Liver (tissue), 9 donors: ENCODE measurements around the gene TACO1. TPM values are rescaled to one million over a fixed set of nuclear protein-coding genes. Genes with fewer than 3 reads are reported as not detected.

Experiments used
- DNase-seq: peaks from one replicate; pipeline ENCODE4 v3.0.0-alpha.2; 2017; ENCODE audit warnings: low spot score
- H3K27ac ChIP-seq, 2 donors: one replicate each; pipeline ENCODE4 v1.7.0; 2013; ENCODE audit warnings: inconsistent platforms in 2 of 2, low read length in 2 of 2, control low read depth in 1 of 2, low read depth in 1 of 2, mild to moderate bottlenecking in 1 of 2
- H3K27me3 ChIP-seq, 4 donors: one replicate each; pipeline versions ENCODE4 v1.6.1 to v1.7.0; 2013; ENCODE audit warnings: low read length in 3 of 4, inconsistent platforms in 1 of 4, mild to moderate bottlenecking in 1 of 4, moderate library complexity in 1 of 4; ENCODE audit not compliant: control insufficient read depth in 4 of 4, insufficient read depth in 4 of 4
- H3K36me3 ChIP-seq, 4 donors: one replicate each; pipeline versions ENCODE4 v1.6.1 to v1.7.0; 2013; ENCODE audit warnings: low read length in 3 of 4, mild to moderate bottlenecking in 3 of 4, low read depth in 1 of 4, moderate library complexity in 1 of 4; ENCODE audit not compliant: control insufficient read depth in 4 of 4, insufficient read depth in 3 of 4
- H3K4me1 ChIP-seq, 4 donors: one replicate each; pipeline versions ENCODE4 v1.6.1 to v1.7.0; 2013; ENCODE audit warnings: low read length in 3 of 4, mild to moderate bottlenecking in 3 of 4, moderate library complexity in 1 of 4; ENCODE audit not compliant: control insufficient read depth in 4 of 4, insufficient read depth in 4 of 4
- H3K4me3 ChIP-seq, 3 donors: one replicate each; pipeline versions ENCODE4 v1.6.1 to v1.7.0; 2013; ENCODE audit warnings: low read length in 3 of 3, control low read depth in 1 of 3, low read depth in 1 of 3, mild to moderate bottlenecking in 1 of 3
- H3K9ac ChIP-seq, 2 donors: one replicate each; pipeline ENCODE4 v1.7.0; 2013; ENCODE audit warnings: low read length in 2 of 2, mild to moderate bottlenecking in 2 of 2, moderate library complexity in 2 of 2, control low read depth in 1 of 2, low read depth in 1 of 2
- H3K9me3 ChIP-seq, 4 donors: one replicate each; pipeline versions ENCODE4 v1.6.1 to v1.7.0; 2013; ENCODE audit warnings: low read length in 3 of 4; ENCODE audit not compliant: control insufficient read depth in 4 of 4
- EGR1 ChIP-seq, 2 donors: IDR thresholded peaks; 2 replicates each; pipeline ENCODE4 v1.6.1; 2016 to 2018; ENCODE audit warnings: antibody characterized with exemption in 2 of 2, low read depth in 2 of 2
- FOXA1 ChIP-seq: IDR thresholded peaks from 2 replicates; pipeline ENCODE4 v1.6.1; 2016; ENCODE audit warnings: antibody characterized with exemption
- FOXA2 ChIP-seq: IDR thresholded peaks from 2 replicates; pipeline ENCODE4 v1.6.1; 2016; ENCODE audit warnings: antibody characterized with exemption
- GABPA ChIP-seq, 2 donors: IDR thresholded peaks in 1 of 2; conservative IDR thresholded peaks in 1 of 2; 2 replicates each; pipeline ENCODE4 v1.6.1; 2016; ENCODE audit warnings: antibody characterized with exemption in 2 of 2, mild to moderate bottlenecking in 1 of 2, moderate library complexity in 1 of 2
- HNF4A ChIP-seq, 2 donors: conservative IDR thresholded peaks; 2 replicates each; pipeline ENCODE4 v1.6.1; 2016; ENCODE audit warnings: antibody characterized with exemption in 2 of 2, mild to moderate bottlenecking in 2 of 2
- HNF4G ChIP-seq: IDR thresholded peaks from 2 replicates; pipeline ENCODE4 v1.6.1; 2016; ENCODE audit warnings: antibody characterized with exemption
- JUND ChIP-seq, 2 donors: IDR thresholded peaks; 2 replicates each; pipeline ENCODE4 v1.6.1; 2016; ENCODE audit warnings: antibody characterized with exemption in 2 of 2
- NR2F2 ChIP-seq: IDR thresholded peaks from 2 replicates; pipeline ENCODE4 v1.6.1; 2016; ENCODE audit warnings: antibody characterized with exemption
- RAD21 ChIP-seq, 2 donors: IDR thresholded peaks; 2 replicates each; pipeline ENCODE4 v1.6.1; 2016; ENCODE audit warnings: antibody characterized with exemption in 2 of 2, mild to moderate bottlenecking in 2 of 2
- SP1 ChIP-seq: IDR thresholded peaks from 2 replicates; pipeline ENCODE4 v1.6.1; 2018; ENCODE audit warnings: antibody characterized with exemption, mild to moderate bottlenecking
- TAF1 ChIP-seq: conservative IDR thresholded peaks from 2 replicates; pipeline ENCODE4 v1.6.1; 2016; ENCODE audit warnings: antibody characterized with exemption, mild to moderate bottlenecking
- YY1 ChIP-seq: IDR thresholded peaks from 2 replicates; pipeline ENCODE4 v1.6.1; 2016; ENCODE audit warnings: antibody characterized with exemption, mild to moderate bottlenecking
- WGBS: extraction: QIAGEN DNeasy Blood & Tissue Kit; methylation state at CpG from one replicate; pipeline ENCODE4 v1.1.7; 2013; 5-methylcytosine and 5-hydroxymethylcytosine counted together
- polyA plus RNA-seq, 2 donors: library from polyadenylated mRNA; stranded (reverse) in 1 of 2; unstranded in 1 of 2; fragments of 200-250 nt in 1 of 2; fragments of >200 nt in 1 of 2; fragmentation: Nextera tagmentation in 1 of 2; extraction: Ambion mirVana in 1 of 2; gene quantifications; one replicate each; pipeline versions ENCODE4 v1.2.1 to v1.2.3, GENCODE V29; 2013 to 2015
- total RNA-seq, 2 donors: library from RNA; depleted of rRNA; stranded (reverse); fragments of >200 nt; gene quantifications; one replicate each; pipeline ENCODE4 v1.2.3, GENCODE V29; 2014
- TF ChIP-seq, protein P1 (sequence below): IDR thresholded peaks from 2 replicates; pipeline ENCODE4 v1.6.1; 2016; ENCODE audit warnings: antibody characterized with exemption, mild to moderate bottlenecking
- TF ChIP-seq, protein P2 (sequence below): fragments of 150-350 bp; IDR thresholded peaks from 2 replicates; pipeline ENCODE4 v1.5.1; 2017; ENCODE audit warnings: improper control_type of control experiment, low read depth, low read length; ENCODE audit not compliant: missing input control
- TF ChIP-seq, protein P3 (sequence below): IDR thresholded peaks from 2 replicates; pipeline ENCODE4 v1.6.1; 2016; ENCODE audit warnings: antibody characterized with exemption
- TF ChIP-seq, protein P4 (sequence below): IDR thresholded peaks from 2 replicates; pipeline ENCODE4 v1.6.1; 2016; ENCODE audit warnings: antibody characterized with exemption
- TF ChIP-seq, protein P5 (sequence below): IDR thresholded peaks from 2 replicates; pipeline ENCODE4 v1.6.1; 2016; ENCODE audit warnings: antibody characterized with exemption
- donor health status: healthy.
- donor health status: healthy.
- donor health status: healthy.
- donor health status: healthy.
- donor health status: healthy.

TACO1 gene
- total and polyA plus RNA-seq, 4 donors: 14.3 to 55.8 (median 41.7) TPM

DNA sequence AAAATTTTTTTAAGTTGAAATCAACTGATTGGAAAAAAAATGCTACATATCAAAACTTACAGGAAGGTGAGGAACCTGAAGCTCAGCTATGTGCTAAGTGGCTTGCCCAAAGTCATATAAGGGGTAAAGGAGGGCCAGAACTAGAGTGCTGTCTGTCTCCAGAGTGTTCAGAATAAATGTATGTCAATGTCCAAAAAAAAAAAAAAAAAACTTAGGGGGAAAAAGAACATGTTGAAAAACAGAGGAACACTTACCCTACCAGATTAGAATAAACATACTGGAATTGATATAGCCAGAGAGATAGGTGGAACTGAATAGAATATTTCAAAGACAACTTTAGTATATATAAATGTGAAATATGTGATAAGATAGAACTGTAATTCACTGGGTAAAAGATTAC is 38.9 kb upstream of the TACO1 start:
- H3K27me3 ChIP-seq: no peaks in the 10 kb centered on the region
- peaks cover 0 to 1% (median under 1%) of the 10 kb centered on the region in 4 donors for H3K4me1 ChIP-seq
- no peak for TF ChIP-seq HNF4A (conservative IDR thresholded peaks at IDR 0.05)
- no peak for TF ChIP-seq HNF4G
- no peak for TF ChIP-seq TAF1
- TF ChIP-seq JUND (IDR thresholded peaks at IDR 0.05): no peak
- TF ChIP-seq, protein P1, sequence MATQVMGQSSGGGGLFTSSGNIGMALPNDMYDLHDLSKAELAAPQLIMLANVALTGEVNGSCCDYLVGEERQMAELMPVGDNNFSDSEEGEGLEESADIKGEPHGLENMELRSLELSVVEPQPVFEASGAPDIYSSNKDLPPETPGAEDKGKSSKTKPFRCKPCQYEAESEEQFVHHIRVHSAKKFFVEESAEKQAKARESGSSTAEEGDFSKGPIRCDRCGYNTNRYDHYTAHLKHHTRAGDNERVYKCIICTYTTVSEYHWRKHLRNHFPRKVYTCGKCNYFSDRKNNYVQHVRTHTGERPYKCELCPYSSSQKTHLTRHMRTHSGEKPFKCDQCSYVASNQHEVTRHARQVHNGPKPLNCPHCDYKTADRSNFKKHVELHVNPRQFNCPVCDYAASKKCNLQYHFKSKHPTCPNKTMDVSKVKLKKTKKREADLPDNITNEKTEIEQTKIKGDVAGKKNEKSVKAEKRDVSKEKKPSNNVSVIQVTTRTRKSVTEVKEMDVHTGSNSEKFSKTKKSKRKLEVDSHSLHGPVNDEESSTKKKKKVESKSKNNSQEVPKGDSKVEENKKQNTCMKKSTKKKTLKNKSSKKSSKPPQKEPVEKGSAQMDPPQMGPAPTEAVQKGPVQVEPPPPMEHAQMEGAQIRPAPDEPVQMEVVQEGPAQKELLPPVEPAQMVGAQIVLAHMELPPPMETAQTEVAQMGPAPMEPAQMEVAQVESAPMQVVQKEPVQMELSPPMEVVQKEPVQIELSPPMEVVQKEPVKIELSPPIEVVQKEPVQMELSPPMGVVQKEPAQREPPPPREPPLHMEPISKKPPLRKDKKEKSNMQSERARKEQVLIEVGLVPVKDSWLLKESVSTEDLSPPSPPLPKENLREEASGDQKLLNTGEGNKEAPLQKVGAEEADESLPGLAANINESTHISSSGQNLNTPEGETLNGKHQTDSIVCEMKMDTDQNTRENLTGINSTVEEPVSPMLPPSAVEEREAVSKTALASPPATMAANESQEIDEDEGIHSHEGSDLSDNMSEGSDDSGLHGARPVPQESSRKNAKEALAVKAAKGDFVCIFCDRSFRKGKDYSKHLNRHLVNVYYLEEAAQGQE: no peak
- TF ChIP-seq RAD21 (IDR thresholded peaks at IDR 0.05): no peak
- no peak for TF ChIP-seq EGR1 (IDR thresholded peaks at IDR 0.05; ENCODE audit: low read depth in 2 of 2)
- TF ChIP-seq, protein P2, sequence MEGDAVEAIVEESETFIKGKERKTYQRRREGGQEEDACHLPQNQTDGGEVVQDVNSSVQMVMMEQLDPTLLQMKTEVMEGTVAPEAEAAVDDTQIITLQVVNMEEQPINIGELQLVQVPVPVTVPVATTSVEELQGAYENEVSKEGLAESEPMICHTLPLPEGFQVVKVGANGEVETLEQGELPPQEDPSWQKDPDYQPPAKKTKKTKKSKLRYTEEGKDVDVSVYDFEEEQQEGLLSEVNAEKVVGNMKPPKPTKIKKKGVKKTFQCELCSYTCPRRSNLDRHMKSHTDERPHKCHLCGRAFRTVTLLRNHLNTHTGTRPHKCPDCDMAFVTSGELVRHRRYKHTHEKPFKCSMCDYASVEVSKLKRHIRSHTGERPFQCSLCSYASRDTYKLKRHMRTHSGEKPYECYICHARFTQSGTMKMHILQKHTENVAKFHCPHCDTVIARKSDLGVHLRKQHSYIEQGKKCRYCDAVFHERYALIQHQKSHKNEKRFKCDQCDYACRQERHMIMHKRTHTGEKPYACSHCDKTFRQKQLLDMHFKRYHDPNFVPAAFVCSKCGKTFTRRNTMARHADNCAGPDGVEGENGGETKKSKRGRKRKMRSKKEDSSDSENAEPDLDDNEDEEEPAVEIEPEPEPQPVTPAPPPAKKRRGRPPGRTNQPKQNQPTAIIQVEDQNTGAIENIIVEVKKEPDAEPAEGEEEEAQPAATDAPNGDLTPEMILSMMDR: no peak
- TF ChIP-seq, protein P3, sequence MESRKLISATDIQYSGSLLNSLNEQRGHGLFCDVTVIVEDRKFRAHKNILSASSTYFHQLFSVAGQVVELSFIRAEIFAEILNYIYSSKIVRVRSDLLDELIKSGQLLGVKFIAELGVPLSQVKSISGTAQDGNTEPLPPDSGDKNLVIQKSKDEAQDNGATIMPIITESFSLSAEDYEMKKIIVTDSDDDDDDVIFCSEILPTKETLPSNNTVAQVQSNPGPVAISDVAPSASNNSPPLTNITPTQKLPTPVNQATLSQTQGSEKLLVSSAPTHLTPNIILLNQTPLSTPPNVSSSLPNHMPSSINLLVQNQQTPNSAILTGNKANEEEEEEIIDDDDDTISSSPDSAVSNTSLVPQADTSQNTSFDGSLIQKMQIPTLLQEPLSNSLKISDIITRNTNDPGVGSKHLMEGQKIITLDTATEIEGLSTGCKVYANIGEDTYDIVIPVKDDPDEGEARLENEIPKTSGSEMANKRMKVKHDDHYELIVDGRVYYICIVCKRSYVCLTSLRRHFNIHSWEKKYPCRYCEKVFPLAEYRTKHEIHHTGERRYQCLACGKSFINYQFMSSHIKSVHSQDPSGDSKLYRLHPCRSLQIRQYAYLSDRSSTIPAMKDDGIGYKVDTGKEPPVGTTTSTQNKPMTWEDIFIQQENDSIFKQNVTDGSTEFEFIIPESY: no peak
- TF ChIP-seq, protein P4, sequence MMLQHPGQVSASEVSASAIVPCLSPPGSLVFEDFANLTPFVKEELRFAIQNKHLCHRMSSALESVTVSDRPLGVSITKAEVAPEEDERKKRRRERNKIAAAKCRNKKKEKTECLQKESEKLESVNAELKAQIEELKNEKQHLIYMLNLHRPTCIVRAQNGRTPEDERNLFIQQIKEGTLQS: no peak
- TF ChIP-seq NR2F2: no peak
- no peak for TF ChIP-seq GABPA (IDR thresholded peaks at IDR 0.05 in 1 of 2, conservative IDR thresholded peaks at IDR 0.05 in 1 of 2)
- TF ChIP-seq FOXA2: no peak
- TF ChIP-seq, protein P5, sequence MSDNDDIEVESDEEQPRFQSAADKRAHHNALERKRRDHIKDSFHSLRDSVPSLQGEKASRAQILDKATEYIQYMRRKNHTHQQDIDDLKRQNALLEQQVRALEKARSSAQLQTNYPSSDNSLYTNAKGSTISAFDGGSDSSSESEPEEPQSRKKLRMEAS: no peak
- TF ChIP-seq SP1: no peak
- no peak for TF ChIP-seq YY1
- H3K9me3 ChIP-seq: no peaks in the 10 kb centered on the region
- H3K36me3 ChIP-seq: no peaks in the 10 kb centered on the region
- no peak for DNase-seq
- H3K27ac ChIP-seq: no peak overlapping the region
- H3K4me3 ChIP-seq: no peak overlapping the region
- no peak overlapping the region for H3K9ac ChIP-seq

DNA sequence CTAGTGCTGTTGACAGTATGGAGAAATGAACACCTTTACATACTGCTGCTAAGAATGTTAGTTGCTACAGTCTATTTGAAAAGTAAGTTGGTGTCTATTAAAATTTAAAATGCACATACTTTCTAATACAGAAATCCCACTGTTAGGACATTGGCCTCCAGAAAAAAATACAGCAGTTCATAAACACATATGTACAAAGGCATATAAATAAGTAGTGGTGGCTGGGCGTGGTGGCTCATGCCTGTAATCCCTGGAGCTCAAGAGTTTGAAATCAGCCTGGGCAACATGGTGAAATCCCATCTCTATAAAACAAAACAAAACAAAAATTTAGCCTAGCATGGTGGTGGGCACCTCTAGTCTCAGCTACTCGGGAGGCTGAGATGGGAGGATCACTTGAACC is 37.4 kb upstream of the TACO1 start:
- 95% methylated on average over 2 of the region's 2 CpGs for WGBS
- Histone ChIP-seq H3K4me3 (no peak overlapping the region), H3K27ac (no peak overlapping the region), H3K9me3 (no peaks in the 10 kb centered on the region), H3K36me3 (no peaks in the 10 kb centered on the region), H3K4me1 (peaks cover 0 to 7% (median 4%) of the 10 kb centered on the region in 4 donors), H3K27me3 (no peaks in the 10 kb centered on the region), H3K9ac (no peak overlapping the region)
- DNase-seq: no peak
- TF ChIP-seq JUND (IDR thresholded peaks at IDR 0.05): no peak
- no peak for TF ChIP-seq GABPA (IDR thresholded peaks at IDR 0.05 in 1 of 2, conservative IDR thresholded peaks at IDR 0.05 in 1 of 2)
- TF ChIP-seq, protein P5: no peak
- TF ChIP-seq, protein P4: no peak
- TF ChIP-seq RAD21 (IDR thresholded peaks at IDR 0.05): no peak
- TF ChIP-seq, protein P1: no peak
- TF ChIP-seq, protein P2: no peak
- no peak for TF ChIP-seq YY1
- no peak for TF ChIP-seq NR2F2
- no peak for TF ChIP-seq EGR1 (IDR thresholded peaks at IDR 0.05; ENCODE audit: low read depth in 2 of 2)
- no peak for TF ChIP-seq FOXA1
